Naive B cell (primary cell): ENCODE data around the gene TCERG1L. TPM values are rescaled to one million over a fixed set of nuclear protein-coding genes. Genes with fewer than 3 reads are reported as not detected.

ENCODE experiments used
- ATAC-seq, 2 donors: fragments of 150-1000 bp; cut with Tn5 transposase; 2 replicates each; pipeline ENCODE4 v1.10.0; 2021; ENCODE audit warnings: low read depth in 2 of 2, mild to moderate bottlenecking in 2 of 2, moderate library complexity in 2 of 2
- DNase-seq: peaks from one replicate; pipeline ENCODE4 v3.0.0; 2022
- H3K27ac Mint-ChIP-seq, 6 donors: one replicate each; pipeline ENCODE4 v1.8.0; 2020 to 2022; ENCODE audit warnings: mild to moderate bottlenecking in 6 of 6, mixed read lengths in 6 of 6, moderate library complexity in 5 of 6, inconsistent platforms in 2 of 6
- H3K27me3 Mint-ChIP-seq, 3 donors: one replicate each; pipeline ENCODE4 v1.8.0; 2021 to 2022; ENCODE audit warnings: mixed read lengths in 3 of 3, mild to moderate bottlenecking in 1 of 3
- H3K36me3 Mint-ChIP-seq, 2 donors: one replicate each; pipeline ENCODE4 v1.8.0; 2020 to 2022; ENCODE audit warnings: mixed read lengths in 2 of 2, inconsistent platforms in 1 of 2, mild to moderate bottlenecking in 1 of 2
- H3K4me1 Mint-ChIP-seq, 3 donors: one replicate each; pipeline ENCODE4 v1.8.0; 2020 to 2022; ENCODE audit warnings: mixed read lengths in 3 of 3, inconsistent platforms in 1 of 3, mild to moderate bottlenecking in 1 of 3, moderate library complexity in 1 of 3
- H3K4me3 Mint-ChIP-seq, 8 donors: one replicate each; pipeline ENCODE4 v1.8.0; 2020 to 2022; ENCODE audit warnings: mild to moderate bottlenecking in 8 of 8, mixed read lengths in 8 of 8, moderate library complexity in 8 of 8, inconsistent platforms in 2 of 8
- H3K9me3 Mint-ChIP-seq, 7 donors: one replicate each; pipeline ENCODE4 v1.8.0; 2020 to 2022; ENCODE audit warnings: mixed read lengths in 7 of 7, mild to moderate bottlenecking in 5 of 7, inconsistent platforms in 2 of 7, moderate library complexity in 1 of 7
- polyA plus RNA-seq, 6 donors: library from polyadenylated mRNA; unstranded; fragments of 300-500 nt; fragmentation: Illumina TruSeq; gene quantifications; one replicate each; pipeline ENCODE4 v1.2.3, GENCODE V29; 2021; ENCODE audit warnings: low read depth in 6 of 6

TCERG1L gene
- polyA plus RNA-seq, 6 donors from 2014 or later: not detected

GRCh38 chr10:131198843-131199242, 112.7 kb downstream of the TCERG1L start:
- DNase-seq (no peak), ATAC-seq (no peak)
- H3K27me3 Mint-ChIP-seq: peaks cover 0 to 10% (median 8%) of the 10 kb centered on the region in 3 donors
- H3K4me1 Mint-ChIP-seq: no peaks in the 10 kb centered on the region
- H3K4me3 Mint-ChIP-seq: no peak overlapping the region
- no peak overlapping the region for H3K27ac Mint-ChIP-seq
- peaks cover 0 to 4% (median 3%) of the 10 kb centered on the region in 7 donors for H3K9me3 Mint-ChIP-seq
- H3K36me3 Mint-ChIP-seq: no peaks in the 10 kb centered on the region

GRCh38 chr10:131198401-131198800, 113.1 kb downstream of the TCERG1L start:
- H3K4me3 Mint-ChIP-seq: no peak overlapping the region
- no peaks in the 10 kb centered on the region for H3K36me3 Mint-ChIP-seq
- H3K9me3 Mint-ChIP-seq: peaks cover 0 to 4% (median 0%) of the 10 kb centered on the region in 7 donors
- peaks cover 0 to 10% (median 8%) of the 10 kb centered on the region in 3 donors for H3K27me3 Mint-ChIP-seq
- no peak for DNase-seq
- no peak for ATAC-seq
- H3K27ac Mint-ChIP-seq: no peak overlapping the region
- no peaks in the 10 kb centered on the region for H3K4me1 Mint-ChIP-seq

- Mint-ChIP-seq H3K27ac (no peak overlapping the region), H3K4me3 (no peak overlapping the region), H3K9me3 (peaks cover 0 to 19% (median 7%) of the 10 kb centered on the region in 7 donors), H3K27me3 (peaks cover 0 to 10% (median 8%) of the 10 kb centered on the region in 3 donors), H3K4me1 (no peaks in the 10 kb centered on the region), H3K36me3 (no peaks in the 10 kb centered on the region)
- ATAC-seq (no peak), DNase-seq (no peak)
These were observed 115.2 kb downstream of the TCERG1L start for GRCh38 chr10:131196176-131196885.

GRCh38 chr10:131195558-131196159, 115.9 kb downstream of the TCERG1L start:
- ATAC-seq (no peak), DNase-seq (no peak)
- Mint-ChIP-seq H3K36me3 (no peaks in the 10 kb centered on the region), H3K27ac (no peak overlapping the region), H3K27me3 (peaks cover 0 to 10% (median 8%) of the 10 kb centered on the region in 3 donors), H3K4me1 (no peaks in the 10 kb centered on the region), H3K9me3 (peaks cover 0 to 24% (median 9%) of the 10 kb centered on the region in 7 donors), H3K4me3 (no peak overlapping the region)

GRCh38 chr10:131195116-131195515, 116.4 kb downstream of the TCERG1L start:
- Mint-ChIP-seq H3K4me1 (no peaks in the 10 kb centered on the region), H3K4me3 (no peak overlapping the region), H3K27ac (no peak overlapping the region), H3K9me3 (peaks cover 0 to 26% (median 11%) of the 10 kb centered on the region in 7 donors), H3K27me3 (peaks cover 0 to 10% (median 8%) of the 10 kb centered on the region in 3 donors), H3K36me3 (no peaks in the 10 kb centered on the region)
- DNase-seq (no peak), ATAC-seq (no peak)

- no peak overlapping the region for H3K27ac Mint-ChIP-seq
- no peaks in the 10 kb centered on the region for H3K36me3 Mint-ChIP-seq
- H3K9me3 Mint-ChIP-seq: peaks cover 0 to 26% (median 13%) of the 10 kb centered on the region in 7 donors
- no peak for DNase-seq
- peaks cover 0 to 6% (median 3%) of the 10 kb centered on the region in 3 donors for H3K27me3 Mint-ChIP-seq
- no peak overlapping the region for H3K4me3 Mint-ChIP-seq
- ATAC-seq: no peak
- no peaks in the 10 kb centered on the region for H3K4me1 Mint-ChIP-seq
These were observed 117.6 kb downstream of the TCERG1L start for GRCh38 chr10:131193923-131194322.

GRCh38 chr10:131188494-131188893, 123.0 kb downstream of the TCERG1L start:
- Mint-ChIP-seq H3K9me3 (peaks cover 0 to 26% (median 9%) of the 10 kb centered on the region in 7 donors), H3K27ac (no peak overlapping the region), H3K4me3 (no peak overlapping the region), H3K36me3 (no peaks in the 10 kb centered on the region), H3K27me3 (peaks cover 0 to 8% (median 0%) of the 10 kb centered on the region in 3 donors), H3K4me1 (no peaks in the 10 kb centered on the region)
- ATAC-seq: no peak
- DNase-seq: no peak

- Mint-ChIP-seq H3K36me3 (no peaks in the 10 kb centered on the region), H3K27me3 (peaks cover 0 to 9% (median 0%) of the 10 kb centered on the region in 3 donors), H3K9me3 (peaks cover 0 to 22% (median 9%) of the 10 kb centered on the region in 7 donors), H3K27ac (no peak overlapping the region), H3K4me3 (no peak overlapping the region), H3K4me1 (no peaks in the 10 kb centered on the region)
- ATAC-seq (no peak), DNase-seq (no peak)
These were observed 123.6 kb downstream of the TCERG1L start for GRCh38 chr10:131187926-131188325.

GRCh38 chr10:131187274-131187673, 124.2 kb downstream of the TCERG1L start:
- DNase-seq (no peak), ATAC-seq (no peak)
- Mint-ChIP-seq H3K9me3 (peaks cover 0 to 18% (median 7%) of the 10 kb centered on the region in 7 donors), H3K27ac (no peak overlapping the region), H3K4me1 (no peaks in the 10 kb centered on the region), H3K4me3 (no peak overlapping the region), H3K27me3 (peaks cover 0 to 9% (median 0%) of the 10 kb centered on the region in 3 donors), H3K36me3 (no peaks in the 10 kb centered on the region)

- Mint-ChIP-seq H3K9me3 (peaks cover 0 to 14% (median 3%) of the 10 kb centered on the region in 7 donors), H3K36me3 (no peaks in the 10 kb centered on the region), H3K27me3 (peaks cover 0 to 9% (median 0%) of the 10 kb centered on the region in 3 donors), H3K4me1 (no peaks in the 10 kb centered on the region), H3K27ac (no peak overlapping the region), H3K4me3 (no peak overlapping the region)
- no peak for DNase-seq
- ATAC-seq: no peak
These were observed 124.8 kb downstream of the TCERG1L start for GRCh38 chr10:131186547-131187253.

- ATAC-seq (no peak), DNase-seq (no peak)
- H3K4me1 Mint-ChIP-seq: no peaks in the 10 kb centered on the region
- no peak overlapping the region for H3K27ac Mint-ChIP-seq
- no peak overlapping the region for H3K4me3 Mint-ChIP-seq
- no peaks in the 10 kb centered on the region for H3K36me3 Mint-ChIP-seq
- peaks cover 0 to 9% (median 0%) of the 10 kb centered on the region in 3 donors for H3K27me3 Mint-ChIP-seq
- peaks cover 0 to 5% (median 0%) of the 10 kb centered on the region in 7 donors for H3K9me3 Mint-ChIP-seq
These were observed 127.0 kb downstream of the TCERG1L start for GRCh38 chr10:131184503-131184902.

GRCh38 chr10:131183546-131184045, 127.9 kb downstream of the TCERG1L start:
- Mint-ChIP-seq H3K27me3 (peaks cover 0 to 9% (median 0%) of the 10 kb centered on the region in 3 donors), H3K36me3 (no peaks in the 10 kb centered on the region), H3K4me3 (no peak overlapping the region), H3K27ac (no peak overlapping the region), H3K4me1 (no peaks in the 10 kb centered on the region), H3K9me3 (peaks cover 0 to 5% (median 0%) of the 10 kb centered on the region in 7 donors)
- ATAC-seq (no peak), DNase-seq (no peak)

GRCh38 chr10:131181456-131181855, 130.1 kb downstream of the TCERG1L start:
- DNase-seq: no peak
- H3K27me3 Mint-ChIP-seq: peaks cover 0 to 9% (median 0%) of the 10 kb centered on the region in 3 donors
- no peak overlapping the region for H3K4me3 Mint-ChIP-seq
- H3K4me1 Mint-ChIP-seq: no peaks in the 10 kb centered on the region
- no peak overlapping the region for H3K27ac Mint-ChIP-seq
- no peaks in the 10 kb centered on the region for H3K36me3 Mint-ChIP-seq
- ATAC-seq: no peak
- H3K9me3 Mint-ChIP-seq: peaks cover 0 to 5% (median 0%) of the 10 kb centered on the region in 7 donors
